ENCODE data around the gene NUP42.

- TF ChIP-seq POLR2A (IDR thresholded peaks at IDR 0.05; ENCODE audit: low read depth, low read length) (no peak), TAF1 (IDR thresholded peaks at IDR 0.05; ENCODE audit: borderline replicate concordance, low read depth, low read length) (no peak), POLR2AphosphoS5 (IDR thresholded peaks at IDR 0.05; ENCODE audit: low read depth, low read length) (no peak)
These were observed 57.9 kb downstream of the NUP42 start for GRCh38 chr7:23239698-23240097.
